Stimulated activated CD4-positive, alpha-beta T cell treated with anti-CD3 and anti-CD28 coated beads, Interleukin-1b, Interleukin-23, amount 100 ng/mL, for 24 hours (primary cell): ENCODE results near the gene MATCAP1.

Experiments used
- DNase-seq, 4 experiments: peaks; one replicate each; pipeline ENCODE4 v3.0.0-alpha.2; 2020; ENCODE audit warnings: low read depth in 4 of 4, low spot score in 1 of 4

MATCAP1 gene

GRCh38 chr16:67208154-67208896, 24.6 kb upstream of the MATCAP1 start:
- no peak for DNase-seq

GRCh38 chr16:67207249-67208091, 23.7 kb upstream of the MATCAP1 start:
- DNase-seq: no peak

DNA sequence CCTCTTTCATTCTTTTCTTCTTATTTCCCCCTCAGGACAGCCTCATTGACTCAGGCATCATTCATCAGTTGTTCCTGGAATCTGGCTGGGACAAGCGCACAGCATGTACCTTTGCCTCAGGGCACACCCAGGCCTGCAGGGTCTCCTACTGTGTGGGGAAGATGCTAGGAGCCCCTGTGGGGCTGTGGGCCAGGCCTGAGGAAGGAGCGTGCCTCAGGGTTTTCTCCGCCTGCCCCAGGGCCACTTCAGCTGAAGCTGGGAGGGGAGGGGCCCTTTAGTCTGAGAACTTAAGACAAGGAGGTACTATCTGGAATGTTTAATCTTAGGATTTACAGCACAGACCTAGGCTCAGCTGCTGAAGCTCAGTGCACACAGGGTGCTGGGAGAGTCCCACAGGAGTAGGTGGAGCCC, 23.1 kb upstream of the MATCAP1 start:
- no peak for DNase-seq

- no peak for DNase-seq
Measured at GRCh38 chr16:67206129-67206837, 22.5 kb upstream of the MATCAP1 start.

GRCh38 chr16:67204076-67204475, 20.3 kb upstream of the MATCAP1 start:
- no peak for DNase-seq

DNA sequence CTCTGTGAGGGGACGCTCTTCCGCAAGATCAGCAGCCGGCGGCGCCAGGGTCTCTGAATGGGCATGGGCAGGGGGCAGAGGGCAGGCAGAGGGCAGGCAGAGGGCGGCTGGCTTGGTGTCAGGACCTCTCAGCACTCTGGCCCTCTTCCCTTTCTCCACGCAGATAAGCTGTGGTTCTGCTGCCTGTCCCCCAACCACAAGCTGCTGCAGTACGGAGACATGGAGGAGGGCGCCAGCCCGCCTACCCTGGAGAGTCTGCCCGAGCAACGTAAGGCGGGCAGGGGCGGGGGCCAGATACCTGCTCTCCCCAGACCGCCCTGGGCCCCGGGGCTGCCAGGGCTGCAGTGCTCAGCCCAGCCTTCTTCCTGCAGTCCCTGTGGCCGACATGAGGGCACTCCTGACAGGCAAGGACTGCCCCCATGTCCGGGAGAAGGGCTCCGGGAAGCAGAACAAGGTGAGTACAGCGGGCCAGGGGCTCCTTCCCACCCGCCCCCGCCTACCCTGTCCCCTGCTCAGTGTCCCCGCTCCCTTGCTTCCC, 19.3 kb upstream of the MATCAP1 start:
- no peak for DNase-seq

GRCh38 chr16:67202426-67202825, 18.7 kb upstream of the MATCAP1 start:
- DNase-seq: no peak

DNA sequence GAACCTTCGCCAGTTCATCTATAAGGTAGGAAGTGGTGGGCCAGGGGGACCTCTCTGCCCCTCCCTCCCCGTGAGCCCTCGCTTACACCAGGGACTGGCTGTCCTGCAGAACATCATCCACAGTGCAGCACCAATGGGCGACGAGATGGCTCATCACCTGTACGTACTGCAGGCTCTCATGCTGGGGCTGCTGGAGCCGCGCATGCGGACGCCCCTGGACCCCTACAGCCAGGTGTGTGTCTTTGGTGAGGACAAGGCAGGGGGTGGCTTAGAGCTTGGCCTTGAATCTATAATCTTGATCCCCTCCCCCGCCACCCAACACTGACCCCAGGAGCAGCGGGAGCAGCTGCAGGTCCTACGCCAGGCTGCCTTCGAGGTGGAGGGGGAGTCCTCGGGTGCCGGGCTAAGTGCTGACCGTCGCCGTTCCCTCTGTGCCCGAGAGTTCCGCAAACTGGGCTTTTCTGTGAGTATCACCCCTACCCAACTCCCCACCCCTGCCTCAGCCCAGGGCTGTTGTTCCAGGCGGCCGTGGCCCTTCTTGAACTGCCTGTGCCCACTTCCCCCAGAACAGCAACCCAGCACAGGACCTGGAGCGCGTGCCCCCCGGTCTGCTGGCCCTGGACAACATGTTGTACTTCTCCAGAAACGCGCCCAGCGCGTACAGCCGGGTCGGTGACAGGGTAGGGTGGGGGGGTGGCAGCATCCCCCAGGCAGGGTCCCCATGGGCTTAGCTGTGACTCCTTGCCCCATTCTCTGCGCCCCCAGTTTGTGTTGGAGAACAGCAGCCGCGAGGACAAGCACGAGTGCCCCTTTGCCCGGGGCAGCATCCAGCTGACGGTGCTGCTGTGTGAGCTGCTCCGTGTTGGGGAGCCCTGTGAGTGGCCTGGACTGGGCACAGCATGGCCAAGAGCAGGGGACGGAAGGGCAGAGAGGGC, 17.9 kb upstream of the MATCAP1 start:
- DNase-seq: no peak

DNA sequence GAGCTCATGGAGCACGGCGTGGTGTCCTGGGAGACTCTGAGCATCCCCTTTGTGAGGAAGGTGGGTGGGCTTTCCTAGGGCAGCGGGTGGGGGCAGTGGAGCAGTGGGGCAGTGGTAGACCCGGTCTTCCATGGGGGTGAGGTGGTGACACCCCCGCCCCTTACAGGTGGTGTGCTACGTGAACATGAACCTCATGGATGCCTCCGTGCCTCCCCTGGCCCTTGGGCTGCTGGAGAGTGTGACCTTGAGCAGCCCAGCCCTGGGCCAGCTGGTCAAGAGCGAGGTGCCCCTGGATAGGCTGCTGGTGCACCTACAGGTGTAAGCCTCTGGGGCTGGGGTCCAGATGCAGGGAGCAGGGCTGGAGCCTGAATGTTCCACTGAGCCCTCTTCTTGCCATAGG, 16.7 kb upstream of the MATCAP1 start:
- DNase-seq: no peak

- no peak for DNase-seq
Measured at GRCh38 chr16:67199808-67200198, 16.0 kb upstream of the MATCAP1 start.

GRCh38 chr16:67199011-67199807, 15.4 kb upstream of the MATCAP1 start, which contains the start of gene ELMO3:
Gene ELMO3, plus strand, starts transcription at chr16:67199131. Its CDS starts 196 bp downstream, at chr16:67199327.
- DNase-seq: no peak

- DNase-seq: no peak
Measured at GRCh38 chr16:67198238-67198734, 14.5 kb upstream of the MATCAP1 start.

GRCh38 chr16:67197704-67198103, 13.9 kb upstream of the MATCAP1 start:
- no peak for DNase-seq

- no peak for DNase-seq
Measured at GRCh38 chr16:67196881-67197280, 13.1 kb upstream of the MATCAP1 start.

- no peak for DNase-seq
Measured at GRCh38 chr16:67195676-67196075, 11.9 kb upstream of the MATCAP1 start.

- no peak for DNase-seq
Measured at GRCh38 chr16:67194260-67194659, 10.5 kb upstream of the MATCAP1 start.

DNA sequence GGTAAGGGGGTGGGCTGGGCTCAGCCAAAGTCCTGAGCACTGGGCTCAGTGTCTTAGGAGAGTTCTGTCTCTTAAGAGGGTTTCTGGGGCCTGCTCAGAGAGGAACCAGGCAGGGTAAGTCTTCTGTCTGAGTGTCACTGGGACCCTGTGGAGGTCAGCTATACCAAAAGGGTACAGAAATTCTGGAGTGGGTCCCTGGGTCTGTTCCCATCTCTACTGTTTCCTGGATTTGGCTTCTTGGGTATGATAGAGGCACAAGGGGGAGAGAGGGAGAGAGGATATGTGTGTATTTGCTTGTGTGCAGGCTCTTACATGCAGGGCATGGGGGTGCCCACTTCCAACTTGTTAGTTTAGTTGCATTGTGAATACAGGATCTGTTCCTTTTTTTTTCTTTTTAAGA, 9.8 kb upstream of the MATCAP1 start:
- no peak for DNase-seq

- no peak for DNase-seq
Measured at GRCh38 chr16:67192781-67193361, 9.1 kb upstream of the MATCAP1 start.
